HEK293 (cell line): ENCODE measurements around the gene SPAG5.

ENCODE experiments used
- CTCF ChIA-PET: fragments of 350-600 bp; formaldehyde crosslinking; extraction: SDS; loops from one replicate; lab custom pipeline; 2021; ENCODE audit warnings: antibody characterized with exemption; lab: Yijun Ruan, JAX
- POLR2A ChIA-PET: fragments of 300-600 bp; formaldehyde crosslinking; extraction: SDS; loops from one replicate; lab custom pipeline; 2020; ENCODE audit warnings: antibody characterized with exemption, inconsistent platforms; lab: Yijun Ruan, JAX
- H3K27ac ChIP-seq: fragments of 200-500 bp; sonication (Bioruptor generic); 2 replicates; pipeline ENCODE4 v1.5.1; 2014; ENCODE audit warnings: low read depth, low read length, control low read depth, inconsistent platforms; ENCODE audit errors: extremely low read depth
- H3K36me3 ChIP-seq, 2 experiments: fragments of 200-500 bp in 1 of 2; sonication (Bioruptor generic) in 1 of 2; 1 replicate in 1 of 2; 2 replicates in 1 of 2; pipeline ENCODE4 v1.5.1; 2014 to 2017; ENCODE audit warnings: inconsistent platforms in 2 of 2, low read length in 2 of 2; ENCODE audit not compliant: control insufficient read depth in 2 of 2, insufficient read depth in 1 of 2
- H3K4me1 ChIP-seq: fragments of 200-500 bp; sonication (Bioruptor generic); 2 replicates; pipeline ENCODE4 v1.5.1; 2014; ENCODE audit warnings: mild to moderate bottlenecking, low read length, inconsistent platforms; ENCODE audit not compliant: control insufficient read depth, insufficient read depth
- H3K4me3 ChIP-seq: 2 replicates; pipeline ENCODE4 v1.5.1; 2011; ENCODE audit warnings: low read depth, mild to moderate bottlenecking, control low read depth, low read length, moderate library complexity
- H3K9me3 ChIP-seq: fragments of 200-500 bp; sonication (Bioruptor generic); 2 replicates; pipeline ENCODE4 v1.5.1; 2014; ENCODE audit warnings: low read depth, low read length, inconsistent platforms; ENCODE audit not compliant: control insufficient read depth, insufficient read depth
- BCL11B ChIP-seq: fragments of 450-650 bp; formaldehyde crosslinking; IDR thresholded peaks from 2 replicates; pipeline ENCODE4 v1.5.1; 2016; ENCODE audit warnings: low read depth, missing biosample characterization, missing genetic modification characterization
- EGR2 ChIP-seq: fragments of 450-650 bp; formaldehyde crosslinking; IDR thresholded peaks from 2 replicates; pipeline ENCODE4 v1.5.1; 2016; ENCODE audit warnings: low read depth, missing biosample characterization, missing genetic modification characterization
- KLF16 ChIP-seq: fragments of 450-650 bp; formaldehyde crosslinking; IDR thresholded peaks from 2 replicates; pipeline ENCODE4 v1.5.1; 2017; ENCODE audit warnings: missing biosample characterization, missing genetic modification characterization
- KLF9 ChIP-seq: fragments of 450-650 bp; formaldehyde crosslinking; IDR thresholded peaks from 2 replicates; pipeline ENCODE4 v1.5.1; 2016; ENCODE audit warnings: missing biosample characterization, missing genetic modification characterization, low read depth
- MEIS1 ChIP-seq: sonication (generic); formaldehyde crosslinking; IDR thresholded peaks from 2 replicates; pipeline ENCODE4 v1.8.1; 2022; ENCODE audit warnings: missing genetic modification reagents, mild to moderate bottlenecking, borderline replicate concordance
- SCRT1 ChIP-seq: fragments of 450-650 bp; formaldehyde crosslinking; IDR thresholded peaks from 2 replicates; pipeline ENCODE4 v1.5.1; 2016; ENCODE audit warnings: missing biosample characterization, missing genetic modification characterization, borderline replicate concordance
- SCRT2 ChIP-seq: fragments of 450-650 bp; formaldehyde crosslinking; IDR thresholded peaks from 2 replicates; pipeline ENCODE4 v1.5.1; 2016; ENCODE audit warnings: missing biosample characterization, missing genetic modification characterization
- YY2 ChIP-seq: fragments of 450-650 bp; formaldehyde crosslinking; IDR thresholded peaks from 2 replicates; pipeline ENCODE4 v1.5.1; 2016; ENCODE audit warnings: missing biosample characterization, missing genetic modification characterization
- ZBTB6 ChIP-seq: fragments of 450-650 bp; formaldehyde crosslinking; IDR thresholded peaks from 2 replicates; pipeline ENCODE4 v1.5.1; 2017; ENCODE audit warnings: missing biosample characterization, missing genetic modification characterization
- ZNF214 ChIP-seq: fragments of 450-650 bp; formaldehyde crosslinking; IDR thresholded peaks from 2 replicates; pipeline ENCODE4 v1.5.1; 2017; ENCODE audit warnings: missing biosample characterization, mild to moderate bottlenecking, missing genetic modification characterization, borderline replicate concordance
- ZNF23 ChIP-seq: fragments of 450-650 bp; formaldehyde crosslinking; IDR thresholded peaks from 2 replicates; pipeline ENCODE4 v1.5.1; 2016; ENCODE audit warnings: missing biosample characterization, missing genetic modification characterization, borderline replicate concordance
- ZNF350 ChIP-seq: fragments of 450-650 bp; formaldehyde crosslinking; IDR thresholded peaks from 2 replicates; pipeline ENCODE4 v1.5.0; 2017; ENCODE audit warnings: missing biosample characterization, mild to moderate bottlenecking, missing genetic modification characterization
- ZNF362 ChIP-seq: fragments of 450-650 bp; formaldehyde crosslinking; IDR thresholded peaks from 2 replicates; pipeline ENCODE4 v1.5.1; 2016; ENCODE audit warnings: missing biosample characterization, missing genetic modification characterization
- ZNF518A ChIP-seq: fragments of 450-650 bp; formaldehyde crosslinking; conservative IDR thresholded peaks from 2 replicates; pipeline ENCODE4 v1.5.1; 2016; ENCODE audit warnings: low read depth, missing biosample characterization, missing genetic modification characterization
- ZNF571 ChIP-seq: fragments of 450-650 bp; formaldehyde crosslinking; IDR thresholded peaks from 2 replicates; pipeline ENCODE4 v1.5.0; 2017; ENCODE audit warnings: missing biosample characterization, missing genetic modification characterization
- ZNF585B ChIP-seq: fragments of 450-650 bp; formaldehyde crosslinking; IDR thresholded peaks from 2 replicates; pipeline ENCODE4 v1.5.1; 2016; ENCODE audit warnings: missing biosample characterization, missing genetic modification characterization
- ZNF596 ChIP-seq: fragments of 450-650 bp; IDR thresholded peaks from 2 replicates; pipeline ENCODE4 v1.5.0; 2018; ENCODE audit warnings: missing biosample characterization, mild to moderate bottlenecking, missing genetic modification characterization, moderate library complexity
- ZNF626 ChIP-seq: fragments of 450-650 bp; sonication (Bioruptor Pico); formaldehyde crosslinking; IDR thresholded peaks from 2 replicates; pipeline ENCODE4 v1.5.1; 2018; ENCODE audit warnings: missing biosample characterization, missing genetic modification characterization, inconsistent platforms
- ZSCAN18 ChIP-seq: fragments of 450-650 bp; formaldehyde crosslinking; IDR thresholded peaks from 2 replicates; pipeline ENCODE4 v1.5.1; 2016; ENCODE audit warnings: missing biosample characterization, missing genetic modification characterization

SPAG5 gene

GRCh38 chr17:28592260-28592659, 6.6 kb downstream of the SPAG5 start (continued):
- TF ChIP-seq ZNF23 (tag by site-specific recombination) (no peak), MEIS1 (CRISPR knock-in tag) (no peak), ZSCAN18 (tag by site-specific recombination) (no peak), ZBTB6 (tag by site-specific recombination) (no peak), ZNF596 (tag by site-specific recombination) (no peak)

GRCh38 chr17:28585851-28586250, 13.0 kb downstream of the SPAG5 start:
- Histone ChIP-seq H3K9me3 (no peaks in the 10 kb centered on the region), H3K27ac (no peak overlapping the region), H3K4me1 (no peaks in the 10 kb centered on the region), H3K36me3 (peaks cover 80 to 90% of the 10 kb centered on the region in 2 experiments), H3K4me3 (no peak overlapping the region)
- POLR2A ChIA-PET, result interaction anchor here (1.2 kb wide), 1 partner anchor 14 kb away, joined by 3 read pairs; no protein-coding TSS in a partner anchor
- CTCF ChIA-PET, result no interaction called here
- TF ChIP-seq ZNF362 (tag by site-specific recombination), result no peak
- TF ChIP-seq ZNF585B (tag by site-specific recombination), result no peak
- TF ChIP-seq YY2 (tag by site-specific recombination), result no peak
- TF ChIP-seq ZNF350 (tag by site-specific recombination), result no peak
- no peak for TF ChIP-seq KLF16 (tag by site-specific recombination)

- TF ChIP-seq BCL11B (tag by site-specific recombination) (no peak), ZNF626 (no peak), SCRT2 (tag by site-specific recombination) (peak; percentile 88), SCRT1 (tag by site-specific recombination) (peak; percentile 60; the same call in 1 of the 2 replicates)
- ChIA-PET POLR2A (interaction anchor here (0.8 to 1.8 kb wide), 3 partner anchors 9 to 15 kb away, joined by 3 to 8 read pairs (median 3); partner anchors contain the start of gene PIGS), CTCF (interaction anchor here (0.7 kb wide), 1 partner anchor 787 kb away, joined by 3 read pairs; no protein-coding TSS in a partner anchor)
- H3K36me3 ChIP-seq, result peaks cover 73 to 93% of the 10 kb centered on the region in 2 experiments
- no peaks in the 10 kb centered on the region for H3K4me1 ChIP-seq
- no peak overlapping the region for H3K27ac ChIP-seq
- H3K4me3 ChIP-seq, result no peak overlapping the region
- H3K9me3 ChIP-seq, result no peaks in the 10 kb centered on the region
Observed at GRCh38 chr17:28584434-28584833, 14.4 kb downstream of the SPAG5 start.

GRCh38 chr17:28582513-28582912, 16.3 kb downstream of the SPAG5 start:
- H3K36me3 ChIP-seq, result peaks cover 79 to 96% of the 10 kb centered on the region in 2 experiments
- no peaks in the 10 kb centered on the region for H3K4me1 ChIP-seq
- POLR2A ChIA-PET, result interaction anchor here (1.6 kb wide), 1 partner anchor 9 kb away, joined by 4 read pairs; no protein-coding TSS in a partner anchor
- CTCF ChIA-PET, result interaction anchor here (1.2 kb wide), 1 partner anchor 30 kb away, joined by 3 read pairs; no protein-coding TSS in a partner anchor
- H3K4me3 ChIP-seq, result no peak overlapping the region
- H3K27ac ChIP-seq, result no peak overlapping the region
- H3K9me3 ChIP-seq, result no peaks in the 10 kb centered on the region
- TF ChIP-seq EGR2 (tag by site-specific recombination) (no peak), KLF9 (tag by site-specific recombination) (no peak), ZNF571 (tag by site-specific recombination) (no peak), ZNF518A (tag by site-specific recombination) (no peak), ZNF214 (tag by site-specific recombination) (no peak)
